TTC549 (cell line): ENCODE results near the gene MIDN.

Experiments
- FAIRE-seq: peaks from 2 replicates; lab custom pipeline; 2012; peaks lifted over from hg19 to GRCh38; lab: Jason Lieb, UNC

Gene MIDN

DNA sequence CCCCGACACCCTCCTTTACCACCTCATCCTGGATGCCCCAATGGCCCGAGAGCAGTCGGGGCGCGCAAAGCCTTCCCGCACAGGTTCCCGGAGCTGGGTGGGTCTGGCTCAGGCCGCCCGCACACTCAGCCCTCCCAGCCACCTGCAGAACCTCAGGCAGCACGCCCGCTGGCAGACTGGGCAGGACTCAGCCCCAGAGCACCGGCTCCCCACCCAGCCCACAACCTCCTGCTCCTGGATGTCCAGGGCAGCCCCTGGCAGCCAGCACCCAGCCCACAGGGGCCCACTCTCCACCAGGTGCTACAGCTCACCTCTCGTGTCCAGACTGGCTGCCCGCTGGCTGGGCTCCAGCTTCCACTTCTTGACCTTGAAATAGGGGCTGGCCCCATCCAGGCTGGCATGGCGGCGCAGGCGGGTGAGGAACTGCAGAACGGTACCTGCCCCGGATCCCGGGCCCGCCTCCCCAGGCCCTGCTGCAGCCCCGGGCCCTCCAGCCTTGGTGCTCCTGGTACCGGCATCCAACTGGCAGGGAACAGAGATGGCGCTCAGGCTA lies 15.2 kb upstream of the MIDN start:
- no peak for FAIRE-seq

DNA sequence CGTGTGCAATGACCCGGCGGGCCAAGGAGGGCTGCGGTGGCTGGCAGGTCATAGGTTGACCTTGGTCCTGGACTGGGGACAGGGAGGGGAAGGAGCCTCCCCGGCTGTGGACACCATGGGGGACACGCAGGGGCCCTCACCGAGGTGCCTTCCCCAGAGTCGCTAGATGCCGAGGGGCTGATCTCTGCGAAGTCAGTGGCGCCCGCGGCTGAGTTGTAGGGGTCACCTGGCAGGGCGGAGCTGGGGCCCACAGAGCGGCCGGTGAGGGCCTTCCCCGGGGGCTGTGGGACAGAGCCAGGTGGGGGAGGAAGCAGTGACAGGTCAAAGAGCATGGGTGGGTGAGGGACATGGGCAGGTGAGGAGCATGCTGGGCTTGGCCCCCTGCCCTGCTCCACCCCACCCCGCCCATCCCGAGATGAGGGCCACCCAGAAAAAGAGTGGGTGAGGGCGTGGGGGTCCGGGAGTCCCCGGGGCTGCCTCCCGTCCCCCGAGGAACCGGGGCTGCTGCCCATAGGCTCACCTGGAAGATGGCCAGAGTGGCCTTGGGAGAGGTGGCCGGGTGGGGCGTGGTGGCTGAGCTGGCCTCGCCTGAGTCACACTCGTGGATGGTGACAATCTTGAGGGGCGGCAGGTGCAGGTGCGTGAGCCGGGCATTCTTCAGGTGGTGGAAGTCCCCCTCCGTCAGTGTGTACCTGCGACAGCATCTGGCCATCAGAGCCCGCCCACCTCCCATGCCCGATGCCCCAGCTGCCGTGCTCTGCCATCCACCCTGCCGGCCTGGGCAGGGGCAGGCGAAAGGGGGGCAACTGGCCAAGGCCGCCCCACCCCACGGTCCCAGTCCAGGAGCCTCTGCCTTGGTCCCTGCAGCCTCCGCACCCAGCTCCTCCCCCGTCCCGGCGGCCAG lies 14.1 kb upstream of the MIDN start:
- FAIRE-seq: no peak

- FAIRE-seq: no peak
Measured at GRCh38 chr19:1234955-1235380, 13.4 kb upstream of the MIDN start.

DNA sequence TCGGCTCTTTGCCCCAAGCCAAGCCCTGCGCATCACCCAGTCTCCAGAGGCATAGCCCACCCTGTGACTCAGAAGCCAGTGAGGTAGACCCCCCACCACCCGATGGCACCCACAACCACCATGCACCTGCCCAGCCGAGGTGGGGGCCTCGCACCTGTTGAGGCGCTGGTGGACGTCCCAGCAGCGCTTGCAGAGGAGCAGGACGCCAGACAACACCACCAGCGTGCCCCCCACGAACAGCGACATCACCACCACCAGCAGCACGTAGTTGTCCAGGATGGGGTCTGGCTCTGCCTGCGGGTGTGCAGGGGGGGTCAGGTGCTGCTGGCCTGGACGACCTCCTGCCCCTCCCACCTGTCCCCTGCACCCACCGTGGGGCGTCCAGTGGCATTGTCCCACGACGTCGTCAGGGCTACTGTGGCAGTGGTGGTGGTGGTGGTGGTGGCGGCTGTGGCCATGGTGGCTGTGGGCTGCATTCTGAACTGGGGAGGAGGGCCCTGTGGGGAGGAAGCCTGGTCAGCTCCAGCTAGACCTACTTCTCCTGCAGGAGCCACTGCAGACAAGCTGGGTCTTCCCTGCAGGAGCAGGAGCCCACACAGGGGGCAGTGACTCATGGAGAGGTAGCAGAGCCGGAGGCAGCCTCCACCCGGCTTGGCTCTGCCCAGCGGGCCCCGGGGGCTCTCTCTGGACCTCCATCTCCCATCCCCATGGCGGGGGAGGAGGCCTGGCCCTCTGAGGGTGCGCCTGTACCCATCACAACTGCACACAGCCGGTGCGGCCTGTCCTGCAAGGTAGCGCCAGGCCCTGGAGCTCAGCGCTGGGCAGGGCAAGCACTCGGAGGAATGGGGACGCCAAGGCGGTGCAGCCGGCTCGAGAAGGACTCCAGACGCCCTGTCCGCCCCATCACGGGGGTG lies 12.5 kb upstream of the MIDN start:
- FAIRE-seq: no peak

DNA sequence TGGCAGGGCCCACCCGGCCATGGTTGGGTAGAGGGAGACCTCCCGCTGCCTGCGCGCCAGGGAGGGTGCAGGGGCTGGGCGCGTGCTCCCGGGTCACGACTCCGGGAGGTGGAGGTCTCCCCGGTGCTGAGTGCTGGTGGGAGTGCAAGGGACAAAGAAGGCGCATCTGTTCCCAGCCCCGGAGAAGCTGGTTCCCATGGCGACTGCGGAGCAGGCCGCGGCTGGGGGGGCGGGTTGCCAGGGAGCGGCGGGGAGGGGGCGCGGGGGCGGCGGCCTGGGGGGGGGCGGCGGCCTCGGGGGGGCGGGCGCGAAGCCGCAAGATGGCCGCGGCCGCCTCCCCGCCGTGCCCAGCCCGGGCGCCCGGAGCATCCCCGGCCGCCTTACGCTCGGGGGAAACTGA lies 11.8 kb upstream of the MIDN start:
- FAIRE-seq: no peak

GRCh38 chr19:1237027-1237659 lies 11.2 kb upstream of the MIDN start:
- no peak for FAIRE-seq

GRCh38 chr19:1237754-1238368 lies 10.5 kb upstream of the MIDN start, which contains the start of gene CBARP:
Gene CBARP (minus strand): TSS chr19:1238005. CDS start chr19:1236100, 1,905 bp downstream.
- no peak for FAIRE-seq

DNA sequence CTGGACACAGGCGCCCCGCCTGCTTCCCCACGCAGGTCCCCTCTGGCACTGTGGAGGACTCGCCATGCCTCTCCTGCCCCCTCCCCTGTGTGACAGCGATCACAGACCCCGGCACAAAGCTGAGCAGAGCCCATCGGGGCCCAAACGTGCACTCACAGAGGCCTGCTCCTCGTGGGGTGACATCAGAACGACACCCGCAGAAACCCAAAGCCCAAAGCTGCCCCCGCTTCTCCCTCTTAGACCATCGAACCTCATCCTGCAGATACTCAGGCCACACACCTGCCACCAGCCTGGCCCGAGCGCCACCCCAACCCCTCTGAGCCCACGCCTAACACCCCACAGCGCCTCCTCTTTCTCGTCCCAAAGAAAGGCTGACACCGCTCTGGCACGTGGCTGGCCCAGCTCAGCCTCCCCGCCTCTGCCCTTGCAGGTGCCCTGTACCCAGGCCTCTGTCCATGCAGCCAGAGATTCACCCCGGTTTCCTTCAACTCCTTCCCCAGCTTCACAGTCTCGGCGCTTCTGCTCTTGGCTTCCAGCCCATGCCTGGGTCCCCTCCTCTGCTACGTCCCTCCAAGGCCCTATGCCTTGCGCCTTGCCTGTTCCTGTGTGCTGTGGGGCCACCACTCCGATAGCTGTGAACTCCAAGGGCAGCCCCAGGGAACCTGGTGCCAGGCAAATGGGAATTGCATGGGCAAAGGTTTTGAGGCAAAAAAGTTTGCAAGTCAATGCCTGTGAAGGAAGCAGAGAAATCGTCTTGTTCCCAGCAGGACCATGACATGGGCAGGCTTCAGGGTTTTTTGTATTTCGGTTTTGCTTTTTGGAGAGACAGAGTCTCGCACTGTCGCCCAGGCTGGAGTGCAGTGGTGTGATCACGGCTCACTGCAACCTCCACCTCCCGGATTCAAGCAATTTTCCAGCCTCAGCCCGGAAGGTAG lies 9.7 kb upstream of the MIDN start:
- no peak for FAIRE-seq

- FAIRE-seq: no peak
Measured at GRCh38 chr19:1239420-1239795, 9.0 kb upstream of the MIDN start.

DNA sequence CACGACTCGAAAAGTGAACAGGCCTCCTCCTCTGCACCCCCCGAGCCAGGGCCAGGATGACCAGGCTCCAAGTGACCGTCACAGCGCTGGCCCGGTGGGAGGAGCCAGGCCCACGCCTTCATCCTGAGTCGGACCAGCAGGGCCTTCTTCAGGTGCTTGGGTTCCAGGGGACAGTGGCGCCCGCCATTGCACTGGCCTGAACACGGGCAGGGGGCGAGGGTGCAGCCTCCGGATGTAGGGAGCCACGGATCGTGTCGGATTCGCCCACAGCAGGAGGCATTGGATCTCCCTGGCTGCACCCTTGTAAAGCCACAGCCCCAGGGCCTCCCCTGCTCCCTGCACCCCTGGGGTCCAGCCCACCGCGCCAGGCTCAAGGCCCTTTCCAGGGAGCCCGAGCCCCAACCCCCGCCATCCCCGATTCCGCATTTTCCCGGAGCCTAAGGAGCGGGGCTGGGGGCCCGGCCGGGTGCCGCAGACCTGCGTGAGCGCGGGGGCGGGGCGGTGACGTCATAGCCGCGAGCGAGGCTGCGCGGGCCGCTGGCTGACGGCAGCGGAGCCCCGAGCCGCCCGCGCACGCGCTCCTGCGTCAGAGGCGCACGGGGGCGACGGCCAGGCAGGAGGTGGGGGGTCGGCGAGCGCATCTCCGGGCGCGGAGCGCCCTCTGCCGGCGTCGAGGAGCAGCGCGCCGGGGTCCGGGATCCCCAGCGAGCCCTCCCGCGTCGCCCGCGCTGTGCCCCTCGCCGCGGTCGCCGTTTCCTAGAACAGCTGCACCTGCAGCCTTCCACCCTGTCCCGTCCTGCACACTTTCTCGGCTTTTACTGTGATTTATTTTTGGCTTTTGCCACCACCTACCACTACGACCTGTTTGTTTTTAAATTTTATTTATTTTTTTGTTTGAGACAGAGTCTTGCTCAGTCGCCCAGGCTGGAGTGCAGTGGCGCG lies 8.3 kb upstream of the MIDN start:
- FAIRE-seq: no peak

GRCh38 chr19:1240925-1241324 lies 7.5 kb upstream of the MIDN start:
- no peak for FAIRE-seq

DNA sequence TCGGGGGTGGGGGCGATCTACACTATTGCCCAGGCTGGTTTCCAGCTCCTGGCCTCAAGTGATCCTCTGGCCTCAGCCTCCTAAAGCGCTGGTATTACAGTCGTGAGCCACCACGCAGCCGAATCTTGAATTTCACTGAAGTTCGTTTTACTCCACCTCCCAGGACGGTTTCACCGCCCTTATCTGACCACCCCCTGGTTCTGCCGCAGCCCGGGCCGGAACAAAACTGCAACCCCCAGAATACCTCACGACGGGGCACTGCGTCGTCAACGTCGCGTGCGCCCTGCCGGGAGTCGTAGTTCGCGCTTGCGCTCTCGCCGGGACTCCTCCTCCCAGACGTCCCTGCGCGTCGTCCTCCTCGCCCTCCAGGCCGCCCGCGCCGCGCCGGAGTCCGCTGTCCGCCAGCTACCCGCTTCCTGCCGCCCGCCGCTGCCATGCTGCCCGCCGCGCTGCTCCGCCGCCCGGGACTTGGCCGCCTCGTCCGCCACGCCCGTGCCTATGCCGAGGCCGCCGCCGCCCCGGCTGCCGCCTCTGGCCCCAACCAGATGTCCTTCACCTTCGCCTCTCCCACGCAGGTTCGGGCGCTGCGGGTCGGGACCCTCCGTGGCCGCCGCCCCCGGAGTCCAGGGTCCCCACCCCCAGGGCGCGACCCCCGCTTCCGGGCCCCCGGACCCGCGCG lies 6.8 kb upstream of the MIDN start, which contains the start of gene ATP5F1D:
Gene ATP5F1D (plus strand): TSS at position 335 of the 679 bp plus-strand sequence. CDS start 100 bp downstream, at position 435.
- no peak for FAIRE-seq

DNA sequence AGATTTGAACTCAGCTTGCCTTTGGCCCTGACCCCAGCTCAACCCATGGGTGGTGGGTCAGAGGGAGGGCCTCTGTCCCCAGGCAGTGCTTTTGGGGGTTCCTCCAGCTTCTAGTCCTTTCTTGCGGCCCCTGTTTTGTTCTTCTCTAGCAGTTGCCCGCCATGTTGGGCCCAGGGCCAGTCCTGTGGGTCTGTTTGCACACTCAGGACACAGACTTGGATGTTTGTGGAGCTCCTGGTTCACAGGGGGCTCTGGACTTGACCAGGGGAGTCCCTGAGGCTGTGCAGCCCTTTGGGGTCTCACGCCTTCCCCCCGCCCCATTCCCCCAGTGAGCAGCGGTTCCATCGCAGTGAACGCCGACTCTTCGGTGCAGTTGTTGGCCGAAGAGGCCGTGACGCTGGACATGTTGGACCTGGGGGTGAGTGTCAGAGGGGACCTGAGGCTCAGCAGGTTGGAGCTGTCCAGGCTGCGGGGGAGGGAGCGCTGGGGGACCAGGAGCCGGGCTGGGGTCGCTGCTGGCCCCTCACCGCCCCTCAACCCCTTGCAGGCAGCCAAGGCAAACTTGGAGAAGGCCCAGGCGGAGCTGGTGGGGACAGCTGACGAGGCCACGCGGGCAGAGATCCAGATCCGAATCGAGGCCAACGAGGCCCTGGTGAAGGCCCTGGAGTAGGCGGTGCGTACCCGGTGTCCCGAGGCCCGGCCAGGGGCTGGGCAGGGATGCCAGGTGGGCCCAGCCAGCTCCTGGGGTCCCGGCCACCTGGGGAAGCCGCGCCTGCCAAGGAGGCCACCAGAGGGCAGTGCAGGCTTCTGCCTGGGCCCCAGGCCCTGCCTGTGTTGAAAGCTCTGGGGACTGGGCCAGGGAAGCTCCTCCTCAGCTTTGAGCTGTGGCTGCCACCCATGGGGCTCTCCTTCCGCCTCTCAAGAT lies 4.4 kb upstream of the MIDN start:
- no peak for FAIRE-seq

DNA sequence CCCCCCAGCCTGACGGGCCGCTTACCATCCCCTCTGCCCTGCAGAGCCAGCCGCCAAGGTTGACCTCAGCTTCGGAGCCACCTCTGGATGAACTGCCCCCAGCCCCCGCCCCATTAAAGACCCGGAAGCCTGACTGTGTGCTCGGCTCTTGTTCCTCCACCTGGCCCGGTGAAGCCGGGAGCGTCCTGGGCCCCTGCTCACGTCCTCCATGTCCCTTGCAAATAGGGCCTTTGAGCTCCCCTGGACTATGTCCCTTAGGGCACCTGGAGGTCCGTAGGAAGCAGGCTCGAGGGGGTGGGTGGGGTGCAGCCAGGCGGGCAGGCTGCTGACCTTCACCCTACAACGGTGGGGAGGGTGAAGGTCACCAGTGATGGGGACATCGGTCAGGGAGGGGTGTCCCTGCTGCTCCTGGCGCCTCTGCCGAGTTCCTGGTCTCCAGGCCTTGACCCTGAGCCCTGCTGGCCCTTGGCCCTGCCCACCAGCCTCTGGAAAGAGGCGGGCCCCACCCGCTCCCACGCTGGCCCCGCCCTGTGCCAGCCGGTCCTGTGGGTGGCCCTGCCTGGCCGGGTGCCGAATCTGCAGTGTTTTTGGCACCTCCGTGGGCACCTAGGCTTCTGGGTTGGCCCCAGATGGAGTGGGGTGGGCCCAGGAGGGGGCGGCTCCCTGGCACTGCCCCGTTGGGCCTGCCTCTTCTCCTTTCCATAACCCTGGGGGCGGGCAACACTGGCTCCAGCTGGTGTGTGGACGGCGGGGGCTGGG lies 3.5 kb upstream of the MIDN start:
- no peak for FAIRE-seq

GRCh38 chr19:1245494-1246264 lies 2.7 kb upstream of the MIDN start:
- no peak for FAIRE-seq
